Retinal pigment epithelial cell (primary cell): ENCODE measurements around the gene ZSWIM1.

ENCODE experiments used
- DNase-seq: peaks from one replicate; pipeline ENCODE4 v3.0.0-alpha.2; 2010; ENCODE audit warnings: low read depth
- H3K4me3 ChIP-seq: 2 replicates; pipeline ENCODE4 v1.5.1; 2011; ENCODE audit warnings: mild to moderate bottlenecking, low read length, control low read depth, moderate library complexity
- TF ChIP-seq, protein P1 (sequence below): conservative IDR thresholded peaks from 2 replicates; pipeline ENCODE4 v1.5.1; 2011; ENCODE audit warnings: low read depth, low read length, control low read depth, inconsistent platforms

Gene ZSWIM1

DNA sequence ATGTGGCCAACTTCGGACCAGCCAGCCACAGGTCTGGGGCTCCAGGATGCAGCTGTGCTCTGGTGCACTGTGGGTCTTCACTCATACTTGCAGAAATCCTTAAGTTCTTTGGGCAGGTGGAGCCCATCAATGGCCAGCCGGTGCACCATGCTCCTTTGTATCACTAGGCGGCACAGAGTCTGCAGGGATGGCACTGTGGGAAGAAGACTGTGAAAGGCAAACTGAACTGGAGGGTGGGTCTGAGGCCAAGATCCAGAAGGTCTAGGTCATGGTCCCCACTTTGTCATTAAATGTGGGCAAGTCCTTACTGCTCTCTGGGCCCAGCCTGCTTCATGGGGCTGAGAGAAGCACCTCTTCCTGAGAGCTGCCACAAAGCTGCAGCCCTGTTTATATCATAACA, 7.7 kb downstream of the ZSWIM1 start:
- TF ChIP-seq, protein P1, sequence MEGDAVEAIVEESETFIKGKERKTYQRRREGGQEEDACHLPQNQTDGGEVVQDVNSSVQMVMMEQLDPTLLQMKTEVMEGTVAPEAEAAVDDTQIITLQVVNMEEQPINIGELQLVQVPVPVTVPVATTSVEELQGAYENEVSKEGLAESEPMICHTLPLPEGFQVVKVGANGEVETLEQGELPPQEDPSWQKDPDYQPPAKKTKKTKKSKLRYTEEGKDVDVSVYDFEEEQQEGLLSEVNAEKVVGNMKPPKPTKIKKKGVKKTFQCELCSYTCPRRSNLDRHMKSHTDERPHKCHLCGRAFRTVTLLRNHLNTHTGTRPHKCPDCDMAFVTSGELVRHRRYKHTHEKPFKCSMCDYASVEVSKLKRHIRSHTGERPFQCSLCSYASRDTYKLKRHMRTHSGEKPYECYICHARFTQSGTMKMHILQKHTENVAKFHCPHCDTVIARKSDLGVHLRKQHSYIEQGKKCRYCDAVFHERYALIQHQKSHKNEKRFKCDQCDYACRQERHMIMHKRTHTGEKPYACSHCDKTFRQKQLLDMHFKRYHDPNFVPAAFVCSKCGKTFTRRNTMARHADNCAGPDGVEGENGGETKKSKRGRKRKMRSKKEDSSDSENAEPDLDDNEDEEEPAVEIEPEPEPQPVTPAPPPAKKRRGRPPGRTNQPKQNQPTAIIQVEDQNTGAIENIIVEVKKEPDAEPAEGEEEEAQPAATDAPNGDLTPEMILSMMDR = no peak
- H3K4me3 ChIP-seq = no peak overlapping the region
- no peak for DNase-seq

DNA sequence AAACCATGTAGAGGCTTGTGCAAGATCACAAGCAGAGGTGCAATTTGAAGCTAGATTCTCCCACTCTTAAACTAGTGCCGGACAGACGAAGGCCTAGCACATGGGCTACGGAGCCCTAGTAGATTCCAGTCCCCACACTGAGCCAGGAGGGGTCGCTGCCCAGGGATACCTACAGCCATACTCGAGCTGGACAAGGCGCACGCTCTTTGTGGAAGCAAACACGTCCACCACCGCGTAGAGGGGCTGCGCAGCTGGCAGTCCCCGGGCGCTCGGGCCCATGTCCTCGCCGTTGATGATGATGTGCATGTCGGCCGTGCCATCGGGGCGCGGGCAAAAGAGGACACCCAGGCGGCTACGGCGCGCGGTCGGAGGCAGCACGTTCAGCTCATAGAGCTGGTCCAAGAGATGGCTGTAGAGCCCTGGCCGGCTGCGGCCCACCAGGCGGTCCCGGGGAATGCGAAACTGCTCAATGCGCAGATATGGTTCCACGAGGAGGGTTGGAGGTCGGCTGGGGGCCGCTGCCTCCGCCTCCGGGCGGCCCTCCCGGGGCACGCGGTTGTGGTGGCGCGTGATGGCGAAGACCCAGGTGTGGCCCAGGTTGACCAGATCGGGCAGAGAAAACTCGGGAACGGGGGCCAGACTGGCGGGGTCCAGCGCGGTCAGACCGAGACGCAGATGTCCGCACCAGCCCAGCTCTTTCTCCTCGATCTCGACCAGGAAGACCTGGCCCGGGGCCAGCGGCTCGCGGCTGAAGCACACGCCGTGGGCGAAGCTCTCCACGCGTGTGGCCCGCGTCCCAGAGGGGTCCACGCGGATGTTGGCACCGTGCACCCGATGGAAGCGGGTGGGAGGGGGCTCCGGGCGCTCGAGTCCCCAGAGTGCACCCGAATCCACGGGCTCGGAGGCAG, 9.3 kb downstream of the ZSWIM1 start:
- TF ChIP-seq, protein P1 = peak; percentile 85
- DNase-seq = no peak
- peak overlapping the region; percentile 73 for H3K4me3 ChIP-seq

DNA sequence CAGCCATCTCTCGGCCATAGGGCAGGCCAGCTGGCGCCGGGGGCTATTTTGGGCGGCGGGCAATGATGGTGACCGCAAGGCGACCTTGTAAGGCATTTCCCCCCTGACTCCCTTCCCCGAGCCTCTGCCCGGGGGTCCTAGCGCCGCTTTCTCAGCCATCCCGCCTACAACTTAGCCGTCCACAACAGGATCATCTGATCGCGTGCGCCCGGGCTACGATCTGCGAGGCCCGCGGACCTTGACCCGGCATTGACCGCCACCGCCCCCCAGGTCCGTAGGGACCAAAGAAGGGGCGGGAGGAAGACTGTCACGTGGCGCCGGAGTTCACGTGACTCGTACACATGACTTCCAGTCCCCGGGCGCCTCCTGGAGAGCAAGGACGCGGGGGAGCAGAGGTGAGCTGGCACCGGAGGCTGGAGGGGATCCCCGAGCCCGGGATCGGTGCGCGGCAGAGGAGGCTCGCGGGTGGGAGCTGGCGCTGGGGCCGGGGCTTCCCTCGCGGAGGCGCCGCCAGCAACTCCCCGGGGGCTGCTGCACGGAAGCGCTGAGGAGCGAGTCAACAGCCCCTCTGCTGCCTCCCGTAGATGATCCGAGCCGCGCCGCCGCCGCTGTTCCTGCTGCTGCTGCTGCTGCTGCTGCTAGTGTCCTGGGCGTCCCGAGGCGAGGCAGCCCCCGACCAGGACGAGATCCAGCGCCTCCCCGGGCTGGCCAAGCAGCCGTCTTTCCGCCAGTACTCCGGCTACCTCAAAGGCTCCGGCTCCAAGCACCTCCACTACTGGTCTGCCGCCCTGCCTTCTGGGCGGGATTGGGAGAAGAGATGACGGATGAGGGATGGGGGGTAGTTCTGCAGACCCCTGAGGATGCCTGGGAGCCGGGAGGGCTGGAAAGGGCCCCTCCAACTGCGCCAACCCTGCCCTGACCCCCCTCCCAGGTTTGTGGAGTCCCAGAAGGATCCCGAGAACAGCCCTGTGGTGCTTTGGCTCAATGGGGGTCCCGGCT, 10.3 kb downstream of the ZSWIM1 start, which contains the start of the genes CTSA and NEURL2:
Gene CTSA (plus strand): TSS at position 351 of the 999 bp plus-strand sequence. CDS start 234 bp downstream, at position 585.
Gene NEURL2 (minus strand): TSS at position 224 of the 999 bp plus-strand sequence. CDS start 217 bp downstream, at position 7.
- TF ChIP-seq, protein P1 = no peak
- DNase-seq = no peak
- peak within 1 kb of the TSS; percentile 73 for H3K4me3 ChIP-seq

DNA sequence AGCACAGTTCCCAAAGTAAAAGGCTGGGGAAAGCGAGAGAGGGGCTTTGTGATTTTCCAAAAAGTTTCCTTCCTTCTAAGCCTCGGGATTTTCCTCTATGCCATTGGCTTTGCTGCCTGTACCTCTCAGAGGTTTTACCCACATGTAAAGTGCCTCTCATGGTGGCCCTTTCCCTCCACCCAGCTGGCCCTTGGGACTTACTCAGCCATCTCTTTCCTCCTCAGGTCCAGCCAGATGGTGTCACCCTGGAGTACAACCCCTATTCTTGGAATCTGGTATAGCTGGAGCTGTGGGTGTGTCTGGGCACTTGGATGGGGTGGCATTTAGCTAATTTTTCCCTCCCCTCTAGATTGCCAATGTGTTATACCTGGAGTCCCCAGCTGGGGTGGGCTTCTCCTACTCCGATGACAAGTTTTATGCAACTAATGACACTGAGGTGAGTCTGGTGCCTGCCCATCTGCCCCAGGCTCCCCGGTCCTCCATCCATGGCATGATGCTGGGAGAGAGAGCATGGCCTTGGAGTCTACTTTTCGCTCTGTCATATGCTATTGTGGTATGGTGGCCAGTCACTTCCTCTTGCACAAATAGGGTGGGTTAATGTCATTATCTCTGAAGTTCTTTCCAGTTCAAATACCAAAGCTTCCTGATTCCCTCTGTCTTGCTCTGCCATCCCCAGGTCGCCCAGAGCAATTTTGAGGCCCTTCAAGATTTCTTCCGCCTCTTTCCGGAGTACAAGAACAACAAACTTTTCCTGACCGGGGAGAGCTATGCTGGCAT, 11.2 kb downstream of the ZSWIM1 start:
- TF ChIP-seq, protein P1 = peak; percentile 32
- DNase-seq = no peak

DNA sequence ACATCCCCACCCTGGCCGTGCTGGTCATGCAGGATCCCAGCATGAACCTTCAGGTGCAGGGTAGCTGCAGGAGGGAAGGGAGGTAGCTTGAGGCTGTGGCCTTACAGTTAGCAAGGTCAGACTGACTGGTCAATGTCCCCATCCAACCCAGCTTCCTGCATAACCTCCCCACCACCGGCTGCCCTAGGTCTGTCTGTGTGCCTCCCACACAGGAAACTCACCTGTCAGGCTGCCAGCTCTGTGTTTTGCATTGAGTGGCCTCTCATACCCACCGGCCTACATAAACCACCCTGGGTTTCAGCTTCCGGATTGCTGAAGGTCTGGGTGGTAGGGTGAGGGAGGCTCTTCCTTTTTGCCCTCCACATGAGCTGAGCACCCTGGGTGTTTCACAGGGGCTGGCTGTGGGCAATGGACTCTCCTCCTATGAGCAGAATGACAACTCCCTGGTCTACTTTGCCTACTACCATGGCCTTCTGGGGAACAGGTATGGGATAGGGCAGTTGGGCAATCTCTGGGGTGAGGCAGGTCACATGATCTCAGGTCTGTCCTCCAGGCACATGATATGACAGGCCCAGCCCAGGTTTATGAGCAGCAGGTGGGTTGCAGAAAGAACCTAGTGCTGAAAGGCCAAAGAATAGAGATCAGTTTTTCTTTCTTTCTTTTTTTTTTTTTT, 11.9 kb downstream of the ZSWIM1 start:
- DNase-seq = no peak
- TF ChIP-seq, protein P1 = no peak
- H3K4me3 ChIP-seq = no peak overlapping the region

More for the DNA sequence above, 11.2 kb downstream of the ZSWIM1 start:
- peak overlapping the region; percentile 73 for H3K4me3 ChIP-seq

DNA sequence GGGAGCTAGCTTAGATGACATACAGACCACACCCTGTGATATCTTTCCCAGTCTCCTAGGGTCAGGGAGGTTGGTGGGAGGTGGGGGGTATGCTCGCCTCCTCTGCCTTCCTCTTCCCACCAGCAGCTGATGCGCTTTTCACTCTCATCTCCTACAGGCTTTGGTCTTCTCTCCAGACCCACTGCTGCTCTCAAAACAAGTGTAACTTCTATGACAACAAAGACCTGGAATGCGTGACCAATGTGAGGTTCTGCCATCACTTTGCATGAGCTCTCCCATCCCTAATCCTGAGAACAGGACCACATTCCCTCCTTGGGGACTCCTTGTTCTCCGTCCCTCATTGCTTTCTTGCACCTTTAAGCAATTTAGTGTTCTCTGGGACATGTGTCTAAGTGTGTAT, 12.8 kb downstream of the ZSWIM1 start:
- TF ChIP-seq, protein P1 = no peak
- DNase-seq = no peak
- no peak overlapping the region for H3K4me3 ChIP-seq
